HUES64 (cell line): ENCODE results near the gene CEP112.

Experiments used
- H3K27ac ChIP-seq: 2 replicates; pipeline ENCODE4 v1.7.0; 2013; ENCODE audit warnings: low read depth, low read length, inconsistent platforms
- H3K27me3 ChIP-seq: 2 replicates; pipeline ENCODE4 v1.6.1; 2013; ENCODE audit warnings: mild to moderate bottlenecking, low read length; ENCODE audit not compliant: insufficient read depth
- H3K36me3 ChIP-seq: 2 replicates; pipeline ENCODE4 v1.6.1; 2013; ENCODE audit warnings: mild to moderate bottlenecking, low read length; ENCODE audit not compliant: insufficient read depth
- H3K4me1 ChIP-seq: 2 replicates; pipeline ENCODE4 v1.6.1; 2013; ENCODE audit warnings: mild to moderate bottlenecking, low read length, moderate library complexity; ENCODE audit not compliant: insufficient read depth
- H3K4me3 ChIP-seq: 2 replicates; pipeline ENCODE4 v1.5.1; 2013; ENCODE audit warnings: mild to moderate bottlenecking, low read length, moderate library complexity
- H3K9ac ChIP-seq: 2 replicates; pipeline ENCODE4 v1.6.1; 2013; ENCODE audit warnings: mild to moderate bottlenecking, low read depth, low read length
- H3K9me3 ChIP-seq: 2 replicates; pipeline ENCODE4 v1.6.1; 2013; ENCODE audit warnings: low read depth, low read length; ENCODE audit not compliant: insufficient read depth
- WGBS: fragments of 150-250, 120-280 bp; methylation state at CpG from one replicate; pipeline ENCODE4 v1.1.7; 2013; ENCODE audit warnings: missing lambda C conversion rate; 5-methylcytosine and 5-hydroxymethylcytosine counted together

CEP112 gene

DNA sequence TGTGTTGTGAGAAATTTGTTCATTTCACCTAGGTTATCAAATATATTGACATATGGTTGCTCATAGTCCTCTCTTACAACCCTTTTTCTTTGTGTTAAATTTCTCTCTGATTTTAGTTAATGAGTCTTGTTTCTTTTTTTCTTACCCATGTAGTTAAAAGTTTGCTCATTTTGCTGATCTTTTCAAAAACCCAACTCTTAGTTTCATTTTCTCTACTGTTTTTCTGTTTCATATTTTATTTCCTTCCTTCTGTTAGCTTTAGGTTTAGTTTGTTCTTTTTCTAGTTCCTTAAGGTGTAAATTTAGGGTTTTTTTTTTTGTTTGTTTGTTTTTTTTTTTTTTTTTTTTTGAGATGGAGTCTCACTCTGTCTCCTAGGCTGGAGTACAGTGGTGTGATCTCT is 42.4 kb downstream of the CEP112 start:
- H3K27me3 ChIP-seq, result no peaks in the 10 kb centered on the region
- no peaks in the 10 kb centered on the region for H3K4me1 ChIP-seq
- H3K9me3 ChIP-seq, result no peaks in the 10 kb centered on the region
- H3K27ac ChIP-seq, result no peak overlapping the region
- no peak overlapping the region for H3K4me3 ChIP-seq
- H3K9ac ChIP-seq, result no peak overlapping the region
- no peaks in the 10 kb centered on the region for H3K36me3 ChIP-seq

DNA sequence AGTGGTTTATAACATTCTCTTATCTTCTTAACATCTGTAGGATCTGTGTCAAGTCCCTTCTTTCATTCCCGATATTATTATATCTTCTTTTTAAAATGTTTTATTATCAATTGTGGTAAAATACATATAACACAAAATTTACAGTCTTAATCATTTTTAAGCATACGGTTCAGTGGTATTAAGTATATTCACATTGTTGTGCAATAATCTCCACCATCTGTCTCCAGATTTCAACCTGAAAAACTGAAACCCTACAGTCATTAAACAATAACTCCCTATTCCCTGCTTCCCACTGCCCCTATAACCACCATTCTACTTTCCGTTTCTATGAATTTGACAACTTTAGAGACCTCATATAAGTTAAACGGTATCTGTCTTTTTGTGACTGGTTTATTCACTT is 45.5 kb downstream of the CEP112 start:
- H3K36me3 ChIP-seq, result no peaks in the 10 kb centered on the region
- H3K27ac ChIP-seq, result no peak overlapping the region
- H3K27me3 ChIP-seq, result no peaks in the 10 kb centered on the region
- H3K4me3 ChIP-seq, result no peak overlapping the region
- no peaks in the 10 kb centered on the region for H3K9me3 ChIP-seq
- no peaks in the 10 kb centered on the region for H3K4me1 ChIP-seq
- no peak overlapping the region for H3K9ac ChIP-seq
- 100% methylated on average over 2 of the region's 4 CpGs for WGBS

DNA sequence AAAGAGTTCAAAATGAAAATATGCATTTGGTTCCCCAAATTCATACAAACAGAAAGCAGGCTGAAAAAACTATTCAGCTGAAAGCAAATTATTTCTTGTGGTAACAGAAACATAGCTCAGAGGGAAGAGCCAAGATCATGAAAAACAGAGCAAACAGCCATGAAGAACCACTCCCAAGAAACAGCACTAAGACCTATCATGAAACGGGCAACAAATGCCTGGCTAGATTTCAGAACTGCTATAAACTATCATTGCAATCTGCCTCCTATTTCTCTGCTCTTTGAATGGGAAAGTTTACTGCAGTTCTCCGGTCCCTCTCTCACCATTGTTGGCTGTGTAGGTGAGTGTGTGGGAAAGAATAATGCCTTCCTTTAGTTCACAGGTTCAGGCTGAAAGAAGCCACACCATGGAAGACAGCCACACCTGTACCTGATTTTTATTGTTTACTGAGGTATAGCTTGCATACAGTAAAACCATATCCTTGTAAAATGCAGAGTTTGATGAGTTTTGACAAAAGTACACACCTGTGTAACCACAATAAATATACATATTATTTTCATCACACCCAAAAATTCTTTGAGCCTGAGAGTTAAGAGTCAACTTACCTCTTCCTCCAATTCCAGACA is 48.2 kb downstream of the CEP112 start:
- Histone ChIP-seq H3K9ac (no peak overlapping the region), H3K27me3 (no peaks in the 10 kb centered on the region), H3K36me3 (no peaks in the 10 kb centered on the region), H3K27ac (no peak overlapping the region), H3K4me3 (no peak overlapping the region), H3K4me1 (no peaks in the 10 kb centered on the region), H3K9me3 (no peaks in the 10 kb centered on the region)
- WGBS, result 98% methylated on average over 2 of the region's 2 CpGs

GRCh38 chr17:66142428-66142827 is 49.5 kb downstream of the CEP112 start:
- no peak overlapping the region for H3K4me3 ChIP-seq
- H3K36me3 ChIP-seq, result no peaks in the 10 kb centered on the region
- no peak overlapping the region for H3K9ac ChIP-seq
- WGBS, result 94% methylated on average over 6 of the region's 7 CpGs
- H3K9me3 ChIP-seq, result no peaks in the 10 kb centered on the region
- H3K27ac ChIP-seq, result no peak overlapping the region
- H3K4me1 ChIP-seq, result no peaks in the 10 kb centered on the region
- H3K27me3 ChIP-seq, result no peaks in the 10 kb centered on the region

GRCh38 chr17:66138120-66138519 is 53.8 kb downstream of the CEP112 start:
- Histone ChIP-seq H3K4me1 (no peaks in the 10 kb centered on the region), H3K9me3 (no peaks in the 10 kb centered on the region), H3K27ac (no peak overlapping the region), H3K9ac (no peak overlapping the region), H3K4me3 (no peak overlapping the region), H3K27me3 (no peaks in the 10 kb centered on the region), H3K36me3 (no peaks in the 10 kb centered on the region)
- 85% methylated on average over 2 of the region's 3 CpGs for WGBS

DNA sequence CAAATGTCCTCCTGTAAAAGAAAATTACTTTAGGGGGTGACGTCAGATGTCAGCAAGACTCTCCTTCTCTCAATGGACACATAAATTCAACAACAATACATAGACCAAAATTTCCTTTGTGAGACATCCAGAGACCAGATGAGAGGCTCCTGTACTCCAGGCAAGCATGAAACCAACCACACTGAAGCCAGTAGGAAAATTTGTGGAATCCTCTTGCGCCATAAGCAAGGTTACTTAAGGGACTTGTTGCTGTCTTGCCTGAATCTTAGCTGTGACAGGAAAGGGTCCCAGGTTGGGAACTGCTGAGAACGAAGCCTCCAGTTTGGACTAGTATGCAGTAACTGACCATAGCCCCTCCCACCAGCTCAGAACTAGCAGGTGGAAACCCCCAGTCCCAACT is 56.0 kb downstream of the CEP112 start:
- no peaks in the 10 kb centered on the region for H3K36me3 ChIP-seq
- WGBS, result 91% methylated on average over 3 of the region's 3 CpGs
- no peaks in the 10 kb centered on the region for H3K9me3 ChIP-seq

DNA sequence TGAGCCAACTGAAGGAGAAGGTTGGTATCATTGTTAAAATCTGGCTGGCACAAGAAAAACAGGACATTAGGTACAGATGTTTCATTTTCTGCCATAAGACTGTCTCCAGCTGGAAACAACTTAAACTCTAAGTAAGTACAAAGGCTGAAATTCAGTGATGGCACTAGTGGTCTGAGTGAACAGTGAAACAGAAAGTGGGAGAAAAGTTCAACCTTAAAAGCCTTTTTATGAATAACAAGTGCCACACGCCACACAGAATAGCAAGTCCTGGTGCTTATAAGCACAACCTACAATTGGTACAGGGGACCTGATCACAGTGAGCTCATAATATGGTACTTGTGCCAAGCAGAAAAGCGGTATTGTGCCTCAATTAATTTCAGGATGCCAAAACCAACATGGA is 56.7 kb downstream of the CEP112 start:
- no peak overlapping the region for H3K9ac ChIP-seq
- H3K27me3 ChIP-seq, result no peaks in the 10 kb centered on the region
- 93% methylated on average over 2 of the region's 2 CpGs for WGBS
- H3K4me1 ChIP-seq, result no peaks in the 10 kb centered on the region
- H3K9me3 ChIP-seq, result no peaks in the 10 kb centered on the region
- H3K27ac ChIP-seq, result no peak overlapping the region
- no peaks in the 10 kb centered on the region for H3K36me3 ChIP-seq
- no peak overlapping the region for H3K4me3 ChIP-seq

More for the DNA sequence above, 56.0 kb downstream of the CEP112 start:
- no peaks in the 10 kb centered on the region for H3K27me3 ChIP-seq
- no peak overlapping the region for H3K4me3 ChIP-seq
- no peak overlapping the region for H3K27ac ChIP-seq
- no peaks in the 10 kb centered on the region for H3K4me1 ChIP-seq
- H3K9ac ChIP-seq, result no peak overlapping the region

DNA sequence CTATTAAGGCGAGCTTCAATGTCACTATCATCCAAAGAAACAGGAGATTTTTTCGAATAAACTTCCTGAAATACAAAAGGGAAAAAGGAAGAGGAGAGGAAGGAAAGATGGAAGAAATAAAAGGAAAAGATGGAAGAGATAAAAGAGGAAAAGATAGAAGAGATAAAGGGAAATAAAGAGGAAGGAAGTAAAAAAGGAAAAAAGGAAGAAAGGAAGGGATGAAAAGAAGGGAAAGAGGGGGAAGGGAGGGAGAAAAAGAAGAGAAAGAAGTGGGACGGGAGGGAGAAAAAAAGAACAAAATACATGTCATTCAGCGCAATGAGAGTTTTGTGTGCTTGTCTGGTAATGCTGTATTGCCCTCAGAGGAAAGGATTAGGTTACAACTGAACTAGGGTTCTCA is 62.2 kb downstream of the CEP112 start:
- Histone ChIP-seq H3K4me3 (no peak overlapping the region), H3K9ac (no peak overlapping the region), H3K4me1 (0 out of 2 replicates have a peak, but pooled peaks cover 3% of the 10 kb centered on the region), H3K36me3 (no peaks in the 10 kb centered on the region), H3K27ac (no peak overlapping the region), H3K9me3 (no peaks in the 10 kb centered on the region), H3K27me3 (no peaks in the 10 kb centered on the region)
- 94% methylated on average over 3 of the region's 4 CpGs for WGBS

GRCh38 chr17:66126231-66126630 is 65.7 kb downstream of the CEP112 start:
- WGBS, result 96% methylated on average over 3 of the region's 5 CpGs
- peaks cover 10% of the 10 kb centered on the region for H3K4me1 ChIP-seq
- no peak overlapping the region for H3K4me3 ChIP-seq
- H3K27me3 ChIP-seq, result no peaks in the 10 kb centered on the region
- no peaks in the 10 kb centered on the region for H3K9me3 ChIP-seq
- no peaks in the 10 kb centered on the region for H3K36me3 ChIP-seq
- H3K27ac ChIP-seq, result no peak overlapping the region
- no peak overlapping the region for H3K9ac ChIP-seq

DNA sequence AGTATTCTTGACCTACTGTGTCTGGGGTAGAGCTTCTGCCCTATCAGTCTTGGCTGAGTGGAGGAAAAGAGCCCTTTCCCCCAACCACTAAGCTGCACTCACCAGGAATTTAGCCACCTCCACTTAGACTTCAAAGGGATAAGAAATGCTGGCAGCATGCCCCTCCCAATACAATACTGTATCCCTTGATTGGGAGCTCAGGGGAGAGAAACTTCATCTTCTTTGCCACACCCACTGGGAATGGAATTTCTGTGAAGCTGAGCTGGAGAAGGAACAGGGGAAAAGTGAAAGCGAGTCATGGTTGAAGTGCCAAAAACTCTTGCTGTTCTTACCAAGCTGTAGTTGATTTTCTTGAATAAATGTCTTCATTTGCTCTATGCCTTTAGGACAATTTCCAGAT is 68.8 kb downstream of the CEP112 start:
- Histone ChIP-seq H3K36me3 (no peaks in the 10 kb centered on the region), H3K27ac (no peak overlapping the region), H3K9me3 (no peaks in the 10 kb centered on the region; the same call in 1 of the 2 replicates), H3K4me1 (peaks cover 10% of the 10 kb centered on the region), H3K9ac (no peak overlapping the region), H3K4me3 (no peak overlapping the region), H3K27me3 (no peaks in the 10 kb centered on the region)
- WGBS, result 85% methylated on average over 1 of the region's 1 CpG

GRCh38 chr17:66115246-66115645 is 76.7 kb downstream of the CEP112 start:
- Histone ChIP-seq H3K36me3 (no peaks in the 10 kb centered on the region), H3K9me3 (peaks cover 7% of the 10 kb centered on the region), H3K9ac (no peak overlapping the region), H3K4me1 (no peaks in the 10 kb centered on the region), H3K4me3 (no peak overlapping the region), H3K27me3 (no peaks in the 10 kb centered on the region), H3K27ac (no peak overlapping the region)
- 98% methylated on average over 2 of the region's 2 CpGs for WGBS

DNA sequence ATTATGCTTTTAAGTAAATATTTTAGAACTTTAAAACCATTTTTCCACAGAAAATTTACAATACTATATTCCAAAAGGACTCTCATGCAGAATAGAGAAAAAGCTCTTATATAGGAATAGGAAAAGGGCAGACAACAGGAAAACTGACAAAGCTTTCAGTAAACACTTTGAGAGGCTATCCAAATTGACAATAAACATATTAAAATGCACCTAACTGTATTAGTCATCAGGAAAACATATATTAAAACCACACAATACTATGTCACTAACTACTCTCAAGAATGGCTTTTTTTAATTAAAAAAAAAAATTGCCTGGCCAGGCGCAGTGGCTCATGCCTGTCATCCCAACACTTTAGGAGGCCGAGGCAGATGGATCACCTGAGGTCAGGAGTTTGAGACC is 77.3 kb downstream of the CEP112 start:
- peaks cover 7% of the 10 kb centered on the region for H3K9me3 ChIP-seq
- WGBS, result 92% methylated on average over 2 of the region's 2 CpGs
- H3K9ac ChIP-seq, result no peak overlapping the region
- H3K27me3 ChIP-seq, result no peaks in the 10 kb centered on the region
- H3K4me3 ChIP-seq, result no peak overlapping the region
- H3K36me3 ChIP-seq, result no peaks in the 10 kb centered on the region
- H3K27ac ChIP-seq, result no peak overlapping the region
- H3K4me1 ChIP-seq, result no peaks in the 10 kb centered on the region
